SJSA1 (cell line): ENCODE measurements around the gene PTPRD. TPM values are rescaled to one million over a fixed set of nuclear protein-coding genes. Genes with fewer than 3 reads are reported as not detected.
"Not testable (repeated sequence)": the region's sequence is repeated elsewhere in the genome, so short reads cannot be mapped to it uniquely, and the experiment has no call there.

Source experiments
- DNase-seq, 2 experiments: peaks; one replicate each; pipeline ENCODE4 v3.0.0-alpha.2; 2015 to 2020; ENCODE audit warnings: low spot score in 2 of 2, low read depth in 1 of 2
- H3K27ac ChIP-seq: fragments of 250-450 bp; sonication (Bioruptor Pico); 2 replicates; pipeline ENCODE4 v1.5.1; 2020; ENCODE audit warnings: mild to moderate bottlenecking, moderate library complexity
- H3K27me3 ChIP-seq: fragments of 250-450 bp; sonication (Bioruptor Pico); replicated peaks from 2 replicates; pipeline ENCODE4 v1.5.1; 2020; ENCODE audit warnings: mild to moderate bottlenecking, moderate library complexity
- H3K36me3 ChIP-seq: fragments of 250-450 bp; sonication (Bioruptor Pico); 2 replicates; pipeline ENCODE4 v1.5.1; 2020; ENCODE audit warnings: mild to moderate bottlenecking
- H3K4me1 ChIP-seq: fragments of 250-450 bp; sonication (Bioruptor Pico); replicated peaks from 2 replicates; pipeline ENCODE4 v1.6.1; 2021; ENCODE audit warnings: mild to moderate bottlenecking
- H3K4me3 ChIP-seq: fragments of 250-450 bp; sonication (Bioruptor Pico); 2 replicates; pipeline ENCODE4 v1.5.1; 2020; ENCODE audit warnings: mild to moderate bottlenecking
- H3K9me3 ChIP-seq: fragments of 250-450 bp; sonication (Bioruptor Pico); replicated peaks from 2 replicates; pipeline ENCODE4 v1.5.1; 2020; ENCODE audit warnings: mild to moderate bottlenecking
- total RNA-seq: library from RNA; depleted of rRNA; stranded (reverse); fragments of >200 nt; shearing (Covaris generic); gene quantifications from 2 replicates; pipeline ENCODE4 v1.2.3, GENCODE V29; 2014

Gene PTPRD
- total RNA-seq, 1 experiment from 2014 or later: not detected

- H3K4me3 ChIP-seq: no peak overlapping the region
- no peaks in the 10 kb centered on the region for H3K36me3 ChIP-seq
- H3K27ac ChIP-seq: no peak overlapping the region
- no peaks in the 10 kb centered on the region for H3K9me3 ChIP-seq
- H3K27me3 ChIP-seq: no peaks in the 10 kb centered on the region
- DNase-seq: no peak
- H3K4me1 ChIP-seq: no peaks in the 10 kb centered on the region
Observed at GRCh38 chr9:9016597-9016996, 1596.2 kb downstream of the PTPRD start.

GRCh38 chr9:9004810-9005209 lies 1608.0 kb downstream of the PTPRD start:
- H3K36me3 ChIP-seq: no peaks in the 10 kb centered on the region
- H3K27me3 ChIP-seq: no peaks in the 10 kb centered on the region
- H3K9me3 ChIP-seq: no peaks in the 10 kb centered on the region
- no peak overlapping the region for H3K27ac ChIP-seq
- H3K4me1 ChIP-seq: no peaks in the 10 kb centered on the region
- no peak for DNase-seq
- H3K4me3 ChIP-seq: no peak overlapping the region

- Histone ChIP-seq H3K9me3 (no peaks in the 10 kb centered on the region), H3K36me3 (no peaks in the 10 kb centered on the region)
- no peak for DNase-seq
Observed at GRCh38 chr9:9002826-9003583, 1609.8 kb downstream of the PTPRD start.

GRCh38 chr9:8980496-8981013 lies 1632.2 kb downstream of the PTPRD start:
- H3K27me3 ChIP-seq: no peaks in the 10 kb centered on the region
- no peaks in the 10 kb centered on the region for H3K36me3 ChIP-seq
- H3K27ac ChIP-seq: no peak overlapping the region
- no peak overlapping the region for H3K4me3 ChIP-seq
- no peak for DNase-seq
- H3K9me3 ChIP-seq: no peaks in the 10 kb centered on the region
- no peaks in the 10 kb centered on the region for H3K4me1 ChIP-seq

More at GRCh38 chr9:9002826-9003583, 1609.8 kb downstream of the PTPRD start:
- Histone ChIP-seq H3K27me3 (no peaks in the 10 kb centered on the region), H3K4me3 (no peak overlapping the region), H3K27ac (no peak overlapping the region), H3K4me1 (no peaks in the 10 kb centered on the region)

GRCh38 chr9:8978334-8978733 lies 1634.5 kb downstream of the PTPRD start:
- Histone ChIP-seq H3K9me3 (no peaks in the 10 kb centered on the region), H3K27ac (no peak overlapping the region), H3K4me1 (no peaks in the 10 kb centered on the region), H3K27me3 (no peaks in the 10 kb centered on the region), H3K4me3 (no peak overlapping the region), H3K36me3 (no peaks in the 10 kb centered on the region)
- DNase-seq: no peak

GRCh38 chr9:8968350-8968749 lies 1644.5 kb downstream of the PTPRD start:
- H3K27me3 ChIP-seq, H3K36me3 ChIP-seq, H3K4me1 ChIP-seq, H3K9me3 ChIP-seq, H3K27ac ChIP-seq, H3K4me3 ChIP-seq, DNase-seq: not testable (repeated sequence)

- Histone ChIP-seq H3K4me1 (no peaks in the 10 kb centered on the region), H3K9me3 (no peaks in the 10 kb centered on the region), H3K36me3 (no peaks in the 10 kb centered on the region), H3K27ac (no peak overlapping the region), H3K27me3 (no peaks in the 10 kb centered on the region), H3K4me3 (no peak overlapping the region)
- DNase-seq: no peak
Observed at GRCh38 chr9:8963885-8964284, 1648.9 kb downstream of the PTPRD start.

GRCh38 chr9:8962084-8962483 lies 1650.7 kb downstream of the PTPRD start:
- no peaks in the 10 kb centered on the region for H3K36me3 ChIP-seq
- H3K27ac ChIP-seq: no peak overlapping the region
- no peak for DNase-seq
- no peaks in the 10 kb centered on the region for H3K9me3 ChIP-seq
- no peaks in the 10 kb centered on the region for H3K27me3 ChIP-seq
- H3K4me3 ChIP-seq: no peak overlapping the region
- no peaks in the 10 kb centered on the region for H3K4me1 ChIP-seq

- Histone ChIP-seq H3K4me1 (no peaks in the 10 kb centered on the region), H3K4me3 (no peak overlapping the region), H3K27ac (no peak overlapping the region), H3K36me3 (no peaks in the 10 kb centered on the region), H3K9me3 (no peaks in the 10 kb centered on the region), H3K27me3 (no peaks in the 10 kb centered on the region)
- no peak for DNase-seq
Observed at GRCh38 chr9:8961186-8961851, 1651.5 kb downstream of the PTPRD start.

GRCh38 chr9:8960254-8960653 lies 1652.5 kb downstream of the PTPRD start:
- H3K27me3 ChIP-seq: no peaks in the 10 kb centered on the region
- H3K9me3 ChIP-seq: no peaks in the 10 kb centered on the region
- H3K4me1 ChIP-seq: no peaks in the 10 kb centered on the region
- no peak overlapping the region for H3K4me3 ChIP-seq
- no peak for DNase-seq
- no peaks in the 10 kb centered on the region for H3K36me3 ChIP-seq
- H3K27ac ChIP-seq: no peak overlapping the region

GRCh38 chr9:8958358-8958757 lies 1654.4 kb downstream of the PTPRD start:
- H3K9me3 ChIP-seq: no peaks in the 10 kb centered on the region
- H3K27me3 ChIP-seq: no peaks in the 10 kb centered on the region
- no peak overlapping the region for H3K27ac ChIP-seq
- H3K36me3 ChIP-seq: no peaks in the 10 kb centered on the region
- H3K4me1 ChIP-seq: no peaks in the 10 kb centered on the region
- DNase-seq: no peak
- H3K4me3 ChIP-seq: no peak overlapping the region

- DNase-seq: no peak
- no peak overlapping the region for H3K4me3 ChIP-seq
- H3K4me1 ChIP-seq: no peaks in the 10 kb centered on the region
- H3K27me3 ChIP-seq: no peaks in the 10 kb centered on the region
- no peaks in the 10 kb centered on the region for H3K36me3 ChIP-seq
- H3K27ac ChIP-seq: no peak overlapping the region
- H3K9me3 ChIP-seq: no peaks in the 10 kb centered on the region
Observed at GRCh38 chr9:8955315-8955714, 1657.5 kb downstream of the PTPRD start.

GRCh38 chr9:8946461-8946860 lies 1666.3 kb downstream of the PTPRD start:
- no peaks in the 10 kb centered on the region for H3K4me1 ChIP-seq
- no peak for DNase-seq
- H3K4me3 ChIP-seq: no peak overlapping the region
- no peaks in the 10 kb centered on the region for H3K9me3 ChIP-seq
- H3K27me3 ChIP-seq: no peaks in the 10 kb centered on the region
- H3K27ac ChIP-seq: no peak overlapping the region
- H3K36me3 ChIP-seq: no peaks in the 10 kb centered on the region

GRCh38 chr9:8943392-8943791 lies 1669.4 kb downstream of the PTPRD start:
- no peak for DNase-seq
- H3K4me3 ChIP-seq: no peak overlapping the region
- H3K4me1 ChIP-seq: no peaks in the 10 kb centered on the region
- no peaks in the 10 kb centered on the region for H3K9me3 ChIP-seq
- H3K36me3 ChIP-seq: no peaks in the 10 kb centered on the region
- H3K27me3 ChIP-seq: no peaks in the 10 kb centered on the region
- H3K27ac ChIP-seq: no peak overlapping the region
